ENCODE data around the gene PVALEF.

GRCh38 chr17:81118308-81119221 lies 46.7 kb upstream of the PVALEF start:
- TF ChIP-seq POLR2AphosphoS5 (IDR thresholded peaks at IDR 0.05) (no peak), CTCF (IDR thresholded peaks at IDR 0.05) (no peak)

Measured in prostate gland (tissue), 2 donors.